Activated CD8-positive, alpha-beta memory T cell treated with anti-CD3 and anti-CD28 coated beads, Interleukin-2, amount 10 ng/mL, durations not matched to agents 7 days and 5 days (primary cell): Measurements from ENCODE around the gene C7orf33. TPM values are rescaled to one million over a fixed set of nuclear protein-coding genes. Genes with fewer than 3 reads are reported as not detected.

ENCODE experiments used
- ATAC-seq: fragments of 150-1000 bp; cut with Tn5 transposase; one replicate; pipeline ENCODE4 v1.10.0; 2021; ENCODE audit warnings: moderate library complexity
- CTCF ChIA-PET: fragments of 350-600 bp; sonication (Branson Sonifier 250); formaldehyde crosslinking; loops from one replicate; lab custom pipeline; 2021; ENCODE audit warnings: antibody characterized with exemption; lab: Charles Lee
- DNase-seq: peaks from one replicate; pipeline ENCODE4 v3.0.0-alpha.2; 2020
- H3K27ac Mint-ChIP-seq: one replicate; pipeline ENCODE4 v1.8.0; 2021; ENCODE audit warnings: mild to moderate bottlenecking, mixed read lengths
- H3K27me3 Mint-ChIP-seq: one replicate; pipeline ENCODE4 v1.8.0; 2021; ENCODE audit warnings: mixed read lengths
- H3K36me3 Mint-ChIP-seq: one replicate; pipeline ENCODE4 v1.8.0; 2021; ENCODE audit warnings: mild to moderate bottlenecking, mixed read lengths
- H3K4me1 Mint-ChIP-seq: one replicate; pipeline ENCODE4 v1.8.0; 2021; ENCODE audit warnings: mixed read lengths
- H3K4me3 Mint-ChIP-seq: one replicate; pipeline ENCODE4 v1.8.0; 2021; ENCODE audit warnings: mild to moderate bottlenecking, moderate library complexity, mixed read lengths
- H3K9me3 Mint-ChIP-seq: one replicate; pipeline ENCODE4 v1.8.0; 2022; ENCODE audit warnings: low read depth, mixed read lengths
- total RNA-seq, 2 experiments: library from RNA; stranded (reverse); gene quantifications; one replicate each; pipeline ENCODE4 v1.2.3, GENCODE V29; 2021

C7orf33 gene
- total RNA-seq, 2 experiments from 2014 or later, result not detected

DNA sequence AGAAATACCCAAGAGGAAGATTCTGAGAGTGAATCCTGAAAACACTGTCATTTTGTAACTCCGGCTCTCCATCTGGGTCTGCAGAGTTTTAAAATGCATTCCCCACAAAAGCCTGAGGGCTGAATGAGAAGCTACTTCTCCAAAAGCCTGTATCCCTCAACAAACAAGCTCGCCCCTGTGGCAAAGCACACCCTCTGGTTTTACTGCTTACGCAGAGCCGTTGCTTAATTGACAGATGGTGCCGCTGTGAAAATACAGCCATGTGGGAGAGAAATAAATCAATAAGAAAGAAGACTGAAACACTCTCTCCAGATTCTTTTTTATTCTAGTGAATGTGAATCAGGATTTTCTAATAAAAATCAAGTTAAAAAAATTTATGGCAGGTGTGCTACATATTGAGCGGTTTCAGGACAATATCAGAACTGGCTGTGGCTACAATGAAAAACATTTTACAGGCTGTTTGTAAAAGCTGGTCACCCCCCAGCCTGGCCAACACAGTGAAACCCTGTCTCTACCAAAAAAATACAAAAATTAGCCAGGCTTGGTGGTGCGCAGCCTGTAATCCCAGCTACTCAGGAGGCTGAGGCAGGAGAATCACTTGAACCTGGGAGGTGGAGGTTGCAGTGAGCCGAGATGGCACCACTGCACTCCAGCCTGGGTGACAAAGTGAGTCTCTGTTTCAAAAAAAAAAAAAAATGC is 32.5 kb downstream of the C7orf33 start:
- CTCF ChIA-PET, result interaction anchor here (0.7 to 1.3 kb wide), 3 partner anchors 47 to 98 kb away, joined by 3 to 4 read pairs (median 4); no protein-coding TSS in a partner anchor
- peaks cover 66% of the 10 kb centered on the region for H3K27me3 Mint-ChIP-seq

GRCh38 chr7:148623586-148624282 is 33.2 kb downstream of the C7orf33 start:
- CTCF ChIA-PET, result interaction anchor here (0.7 to 1.7 kb wide), 4 partner anchors 15 to 48 kb away, joined by 3 to 8 read pairs (median 4); no protein-coding TSS in a partner anchor
- H3K27ac Mint-ChIP-seq, result no peak overlapping the region
- H3K4me1 Mint-ChIP-seq, result peaks cover 33% of the 10 kb centered on the region
- H3K4me3 Mint-ChIP-seq, result no peak overlapping the region
- H3K36me3 Mint-ChIP-seq, result peaks cover 11% of the 10 kb centered on the region
- H3K27me3 Mint-ChIP-seq, result peaks cover 63% of the 10 kb centered on the region
- ATAC-seq (no peak), DNase-seq (no peak)
- peaks cover 7% of the 10 kb centered on the region for H3K9me3 Mint-ChIP-seq

More for the DNA sequence above, 32.5 kb downstream of the C7orf33 start:
- Mint-ChIP-seq H3K36me3 (peaks cover 13% of the 10 kb centered on the region), H3K4me3 (no peak overlapping the region), H3K9me3 (peaks cover 13% of the 10 kb centered on the region), H3K4me1 (peaks cover 26% of the 10 kb centered on the region), H3K27ac (no peak overlapping the region)
- DNase-seq (no peak), ATAC-seq (no peak)

- no peak overlapping the region for H3K27ac Mint-ChIP-seq
- DNase-seq, result no peak
- H3K36me3 Mint-ChIP-seq, result peaks cover 6% of the 10 kb centered on the region
- CTCF ChIA-PET, result interaction anchor here (0.7 to 1.7 kb wide), 4 partner anchors 16 to 49 kb away, joined by 3 to 8 read pairs (median 4); no protein-coding TSS in a partner anchor
- peaks cover 58% of the 10 kb centered on the region for H3K27me3 Mint-ChIP-seq
- no peak overlapping the region for H3K4me3 Mint-ChIP-seq
- H3K4me1 Mint-ChIP-seq, result peaks cover 38% of the 10 kb centered on the region
- ATAC-seq, result no peak
- peaks cover 4% of the 10 kb centered on the region for H3K9me3 Mint-ChIP-seq
These were observed 34.2 kb downstream of the C7orf33 start for GRCh38 chr7:148624735-148625134.

DNA sequence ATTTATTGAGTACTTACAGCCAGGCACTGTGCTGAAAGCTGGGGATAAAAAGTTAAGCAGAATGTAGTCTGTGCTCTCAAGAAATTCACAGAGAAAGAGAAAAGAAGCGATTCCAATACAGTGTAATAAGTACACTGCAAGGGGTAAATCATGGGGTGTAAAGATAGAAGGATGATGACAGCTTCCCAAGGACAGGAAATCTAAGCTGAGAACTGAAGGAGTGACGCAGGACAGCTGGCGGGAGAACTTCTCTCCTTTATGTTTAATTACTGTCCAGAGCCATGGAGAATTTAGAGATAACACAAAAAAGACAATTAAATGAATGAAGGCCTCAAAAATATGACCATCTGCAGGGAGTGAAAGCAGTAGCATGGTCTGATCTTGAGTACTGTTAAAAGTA is 34.8 kb downstream of the C7orf33 start:
- no peak overlapping the region for H3K27ac Mint-ChIP-seq
- peaks cover 10% of the 10 kb centered on the region for H3K36me3 Mint-ChIP-seq
- H3K4me3 Mint-ChIP-seq, result no peak overlapping the region
- ATAC-seq (no peak), DNase-seq (no peak)
- peaks cover 41% of the 10 kb centered on the region for H3K4me1 Mint-ChIP-seq
- H3K9me3 Mint-ChIP-seq, result peaks cover 7% of the 10 kb centered on the region
- CTCF ChIA-PET, result interaction anchor here (1.5 to 1.7 kb wide), 2 partner anchors 16 to 41 kb away, joined by 4 to 8 read pairs; no protein-coding TSS in a partner anchor
- peaks cover 62% of the 10 kb centered on the region for H3K27me3 Mint-ChIP-seq

- CTCF ChIA-PET, result interaction anchor here (0.9 to 1.1 kb wide), 2 partner anchors 51 to 336 kb away, joined by 3 to 5 read pairs; no protein-coding TSS in a partner anchor
- H3K27ac Mint-ChIP-seq, result peak overlapping the region; percentile 57
- peaks cover 8% of the 10 kb centered on the region for H3K36me3 Mint-ChIP-seq
- no peak for DNase-seq
- H3K27me3 Mint-ChIP-seq, result peaks cover 62% of the 10 kb centered on the region
- no peak for ATAC-seq
- H3K4me3 Mint-ChIP-seq, result no peak overlapping the region
- H3K4me1 Mint-ChIP-seq, result peaks cover 31% of the 10 kb centered on the region
- H3K9me3 Mint-ChIP-seq, result peaks cover 3% of the 10 kb centered on the region
These were observed 36.3 kb downstream of the C7orf33 start for GRCh38 chr7:148626828-148627227.

- Mint-ChIP-seq H3K36me3 (peaks cover 11% of the 10 kb centered on the region), H3K27ac (peak overlapping the region; percentile 66), H3K4me3 (no peak overlapping the region), H3K4me1 (peaks cover 41% of the 10 kb centered on the region), H3K27me3 (peaks cover 64% of the 10 kb centered on the region), H3K9me3 (peaks cover 3% of the 10 kb centered on the region)
- CTCF ChIA-PET, result no interaction called here
- DNase-seq, result no peak
- ATAC-seq, result no peak
These were observed 37.4 kb downstream of the C7orf33 start for GRCh38 chr7:148628011-148628410.

DNA sequence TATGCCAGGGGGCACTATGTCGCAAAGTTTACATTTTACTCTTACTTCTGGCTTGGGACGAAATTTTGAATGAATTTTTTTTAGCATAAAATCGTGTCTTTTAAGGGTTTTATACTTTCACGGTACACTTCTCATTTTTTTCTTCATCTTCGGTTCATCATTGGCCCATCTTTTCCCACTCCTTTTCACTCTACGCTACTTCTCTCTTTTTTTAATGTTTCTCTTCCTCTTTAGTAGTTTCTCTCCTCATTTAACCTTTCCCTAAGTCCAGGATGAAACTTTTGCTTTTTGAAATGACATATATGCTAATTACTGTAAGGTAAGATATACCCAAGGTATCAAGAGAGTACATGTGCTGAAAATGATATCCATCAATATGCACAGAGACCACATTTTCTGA is 39.5 kb downstream of the C7orf33 start:
- ATAC-seq (no peak), DNase-seq (no peak)
- Mint-ChIP-seq H3K27me3 (peaks cover 48% of the 10 kb centered on the region), H3K4me1 (peaks cover 44% of the 10 kb centered on the region), H3K36me3 (peaks cover 14% of the 10 kb centered on the region), H3K27ac (no peak overlapping the region), H3K4me3 (no peak overlapping the region), H3K9me3 (peaks cover 3% of the 10 kb centered on the region)
- CTCF ChIA-PET, result no interaction called here

DNA sequence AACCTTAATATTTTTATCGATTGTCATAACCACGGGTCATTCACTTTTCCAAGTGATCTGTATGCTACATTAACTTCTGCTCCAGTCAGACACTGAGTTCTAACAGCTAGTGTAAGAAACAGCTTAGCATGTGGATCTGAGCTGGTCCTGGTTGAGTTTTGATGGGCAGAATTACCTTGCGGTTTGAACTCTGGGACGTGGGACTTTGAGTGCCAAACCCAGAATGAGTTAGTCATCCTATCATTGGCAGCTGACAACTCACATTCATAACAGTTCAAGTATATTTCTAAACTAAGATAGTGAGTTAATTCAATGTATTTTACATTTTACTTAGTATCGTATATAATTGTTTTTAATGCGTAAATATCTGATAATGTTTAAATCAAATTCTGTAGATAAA is 43.2 kb downstream of the C7orf33 start:
- H3K9me3 Mint-ChIP-seq, result peaks cover 3% of the 10 kb centered on the region
- H3K36me3 Mint-ChIP-seq, result peaks cover 11% of the 10 kb centered on the region
- H3K27ac Mint-ChIP-seq, result no peak overlapping the region
- peaks cover 27% of the 10 kb centered on the region for H3K4me1 Mint-ChIP-seq
- CTCF ChIA-PET, result interaction anchor here (1.4 kb wide), 1 partner anchor 69 kb away, joined by 4 read pairs; no protein-coding TSS in a partner anchor
- H3K27me3 Mint-ChIP-seq, result peaks cover 38% of the 10 kb centered on the region
- DNase-seq (no peak), ATAC-seq (no peak)
- no peak overlapping the region for H3K4me3 Mint-ChIP-seq

DNA sequence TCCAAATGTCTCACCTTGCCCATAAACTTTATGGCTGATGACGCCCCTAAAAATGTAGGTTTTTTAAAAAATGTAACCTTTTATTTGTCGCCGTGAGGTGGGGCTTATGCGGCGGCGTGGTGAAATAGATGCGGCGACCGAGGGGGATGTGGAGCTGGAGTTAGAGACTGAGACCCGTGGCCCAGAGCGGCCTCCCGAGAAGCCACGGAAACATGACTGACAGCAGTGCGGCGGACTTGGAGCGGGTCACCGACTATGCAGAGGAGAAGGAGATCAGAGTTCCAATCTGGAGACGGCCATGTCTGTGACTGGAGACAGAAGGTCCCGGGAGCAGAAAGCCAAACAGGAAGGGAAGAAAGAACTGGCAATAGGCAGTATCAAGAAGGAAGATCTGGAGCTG is 46.5 kb downstream of the C7orf33 start:
- Mint-ChIP-seq H3K4me1 (peaks cover 16% of the 10 kb centered on the region), H3K27ac (no peak overlapping the region), H3K36me3 (peaks cover 4% of the 10 kb centered on the region), H3K4me3 (no peak overlapping the region), H3K27me3 (peaks cover 23% of the 10 kb centered on the region), H3K9me3 (no peaks in the 10 kb centered on the region)
- CTCF ChIA-PET, result no interaction called here
- DNase-seq (no peak), ATAC-seq (no peak)

- Mint-ChIP-seq H3K27ac (no peak overlapping the region), H3K4me1 (no peaks in the 10 kb centered on the region), H3K27me3 (peaks cover 28% of the 10 kb centered on the region), H3K4me3 (no peak overlapping the region), H3K9me3 (no peaks in the 10 kb centered on the region), H3K36me3 (no peaks in the 10 kb centered on the region)
- DNase-seq (no peak), ATAC-seq (no peak)
- CTCF ChIA-PET, result no interaction called here
These were observed 55.3 kb downstream of the C7orf33 start for GRCh38 chr7:148645898-148646297.

- ATAC-seq (no peak), DNase-seq (no peak)
- H3K4me3 Mint-ChIP-seq, result no peak overlapping the region
- no peaks in the 10 kb centered on the region for H3K36me3 Mint-ChIP-seq
- H3K9me3 Mint-ChIP-seq, result no peaks in the 10 kb centered on the region
- no peak overlapping the region for H3K27ac Mint-ChIP-seq
- CTCF ChIA-PET, result no interaction called here
- no peaks in the 10 kb centered on the region for H3K4me1 Mint-ChIP-seq
- H3K27me3 Mint-ChIP-seq, result peaks cover 36% of the 10 kb centered on the region
These were observed 59.8 kb downstream of the C7orf33 start for GRCh38 chr7:148650232-148650858.

DNA sequence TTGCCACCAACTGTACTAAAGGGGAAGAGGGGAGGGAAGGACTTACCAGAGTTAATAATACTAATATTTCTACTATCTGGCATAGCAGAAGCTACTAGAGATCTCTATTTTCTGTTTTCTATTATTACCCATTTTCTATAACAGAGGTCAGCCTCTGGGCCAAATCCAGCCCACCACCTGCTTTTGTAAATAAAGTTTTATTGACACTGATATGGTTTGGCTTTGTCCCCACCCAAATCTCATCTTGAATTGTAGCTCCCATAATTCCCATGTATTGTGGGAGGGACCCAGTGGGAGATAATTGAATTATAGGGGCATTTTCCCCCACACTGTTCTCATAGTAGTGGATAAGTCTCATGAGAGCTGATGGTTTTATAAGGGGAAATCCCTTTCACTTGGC is 62.2 kb downstream of the C7orf33 start:
- no peaks in the 10 kb centered on the region for H3K9me3 Mint-ChIP-seq
- H3K4me3 Mint-ChIP-seq, result no peak overlapping the region
- H3K27me3 Mint-ChIP-seq, result peaks cover 27% of the 10 kb centered on the region
- H3K27ac Mint-ChIP-seq, result no peak overlapping the region
- CTCF ChIA-PET, result no interaction called here
- no peaks in the 10 kb centered on the region for H3K4me1 Mint-ChIP-seq
- DNase-seq, result no peak
- ATAC-seq, result no peak
- H3K36me3 Mint-ChIP-seq, result no peaks in the 10 kb centered on the region

DNA sequence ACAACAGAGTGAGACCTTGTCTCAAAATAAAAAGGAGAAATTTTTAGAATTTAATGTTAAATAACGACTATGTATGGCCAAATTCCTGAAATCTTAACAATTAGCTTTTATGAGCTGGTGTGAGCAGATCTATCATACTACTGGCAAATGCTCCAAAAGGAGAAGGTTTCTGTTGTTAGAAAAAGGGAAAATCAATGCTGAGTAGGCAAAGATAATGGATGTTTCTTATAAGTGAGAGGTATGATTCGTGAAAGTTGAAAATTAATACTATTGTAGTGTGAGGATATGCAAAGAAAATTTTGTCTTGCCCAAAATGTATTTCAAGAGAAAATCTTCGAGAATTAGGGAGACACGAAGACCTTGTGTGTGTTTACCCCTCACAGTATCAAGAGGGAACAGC is 67.4 kb downstream of the C7orf33 start:
- Mint-ChIP-seq H3K27ac (no peak overlapping the region), H3K27me3 (peaks cover 6% of the 10 kb centered on the region), H3K9me3 (peaks cover 3% of the 10 kb centered on the region), H3K36me3 (no peaks in the 10 kb centered on the region), H3K4me1 (peaks cover 4% of the 10 kb centered on the region), H3K4me3 (no peak overlapping the region)
- ATAC-seq, result no peak
- DNase-seq, result no peak
- CTCF ChIA-PET, result no interaction called here
